ENCODE results near the gene POTEF.
"Not testable (repeated sequence)": the region's sequence is repeated elsewhere in the genome, so short reads cannot be mapped to it uniquely, and the experiment has no call there.

Gene POTEF

DNA sequence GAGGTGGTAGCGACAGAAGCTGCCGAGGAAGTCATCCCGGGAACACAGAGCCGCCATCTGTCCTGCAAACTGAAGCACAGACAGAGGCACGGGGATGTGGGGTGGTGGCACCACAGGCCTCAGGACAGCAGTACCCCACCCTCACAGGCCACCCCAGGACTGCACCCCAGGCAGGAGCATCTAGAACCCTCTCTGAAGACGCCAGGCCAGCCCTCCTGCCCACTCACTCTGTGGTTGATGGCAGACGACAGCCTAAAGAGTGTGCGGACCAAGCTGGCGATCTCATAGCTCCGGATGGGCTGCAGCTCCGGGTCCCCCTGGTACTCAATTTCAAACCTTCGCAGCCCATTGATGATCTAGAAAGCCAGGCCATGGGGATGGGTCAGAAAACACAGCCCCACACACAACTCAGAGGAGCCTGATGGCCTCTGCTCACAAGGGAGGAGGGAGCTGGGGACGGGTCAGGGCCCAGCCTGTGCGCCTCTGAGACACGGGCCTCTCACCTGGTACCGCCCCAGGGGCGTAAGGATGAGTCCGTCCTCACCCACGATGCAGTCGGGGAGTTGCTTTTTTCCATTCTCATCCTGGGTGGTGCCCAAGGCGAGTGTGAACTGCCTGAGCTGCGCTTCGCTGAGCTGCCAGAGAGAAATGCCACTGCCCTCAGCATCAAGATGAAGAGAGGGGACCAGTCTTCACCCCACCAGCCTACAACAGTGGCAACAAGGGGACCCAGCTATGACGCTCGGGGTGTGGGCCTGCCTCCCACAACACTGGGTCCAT, 24.0 kb upstream of the POTEF start:
- no peak for DNase-seq (ENCODE audit: low read depth)

DNA sequence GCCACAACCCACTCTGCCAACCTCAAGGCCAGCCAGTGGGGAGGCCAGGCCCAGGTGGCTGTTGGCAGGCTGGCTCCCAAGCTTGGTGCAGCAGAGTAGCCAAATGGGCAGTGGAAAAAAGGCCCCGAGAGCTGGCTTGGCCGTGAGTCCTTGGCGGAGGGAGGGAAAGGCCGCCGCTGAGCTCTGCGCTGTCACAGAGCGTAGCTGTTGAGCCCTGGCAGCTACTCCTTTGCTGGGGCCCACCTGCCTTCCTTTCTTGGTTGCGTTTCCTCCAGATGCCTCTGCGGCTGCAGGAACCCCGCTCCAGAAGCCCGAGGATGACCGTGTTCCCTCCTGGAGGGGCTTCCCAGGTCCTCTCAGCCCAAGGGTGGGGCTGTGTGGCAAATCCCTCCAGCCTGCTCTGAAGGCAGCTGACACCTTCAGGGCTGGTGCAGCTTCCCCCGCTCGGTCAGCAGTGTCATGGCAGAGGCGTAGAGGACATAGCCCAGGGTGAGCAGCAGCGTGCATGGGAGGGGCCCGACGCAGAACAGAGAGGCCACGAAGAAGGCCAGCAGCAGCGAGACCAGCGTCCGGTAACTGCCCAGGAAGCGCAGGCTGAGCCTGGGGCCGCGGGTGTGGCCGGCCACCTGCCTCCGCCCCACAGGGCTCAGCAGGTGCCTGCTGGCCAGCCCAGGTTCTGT, 23.3 kb upstream of the POTEF start:
- not testable (repeated sequence) for DNase-seq (ENCODE audit: low read depth)

DNA sequence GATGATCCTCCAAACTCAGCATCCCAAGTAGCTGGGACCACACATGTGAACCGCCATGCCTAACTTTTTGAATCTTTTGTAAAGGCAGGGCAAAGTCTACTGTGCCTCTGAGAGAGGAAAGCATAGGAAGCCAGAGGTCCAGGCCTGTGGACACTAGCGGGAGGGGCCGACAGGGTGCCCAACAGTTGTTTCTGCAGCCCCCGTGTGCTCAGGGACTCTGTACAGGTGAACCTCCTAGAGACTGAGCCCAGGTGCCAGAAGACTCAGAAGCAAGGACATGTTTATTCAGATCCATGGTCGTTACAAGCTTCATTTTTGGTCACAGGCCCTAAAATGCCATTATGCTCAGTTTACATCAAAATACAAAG, 22.1 kb upstream of the POTEF start:
- DNase-seq (ENCODE audit: low read depth), result not testable (repeated sequence)

DNA sequence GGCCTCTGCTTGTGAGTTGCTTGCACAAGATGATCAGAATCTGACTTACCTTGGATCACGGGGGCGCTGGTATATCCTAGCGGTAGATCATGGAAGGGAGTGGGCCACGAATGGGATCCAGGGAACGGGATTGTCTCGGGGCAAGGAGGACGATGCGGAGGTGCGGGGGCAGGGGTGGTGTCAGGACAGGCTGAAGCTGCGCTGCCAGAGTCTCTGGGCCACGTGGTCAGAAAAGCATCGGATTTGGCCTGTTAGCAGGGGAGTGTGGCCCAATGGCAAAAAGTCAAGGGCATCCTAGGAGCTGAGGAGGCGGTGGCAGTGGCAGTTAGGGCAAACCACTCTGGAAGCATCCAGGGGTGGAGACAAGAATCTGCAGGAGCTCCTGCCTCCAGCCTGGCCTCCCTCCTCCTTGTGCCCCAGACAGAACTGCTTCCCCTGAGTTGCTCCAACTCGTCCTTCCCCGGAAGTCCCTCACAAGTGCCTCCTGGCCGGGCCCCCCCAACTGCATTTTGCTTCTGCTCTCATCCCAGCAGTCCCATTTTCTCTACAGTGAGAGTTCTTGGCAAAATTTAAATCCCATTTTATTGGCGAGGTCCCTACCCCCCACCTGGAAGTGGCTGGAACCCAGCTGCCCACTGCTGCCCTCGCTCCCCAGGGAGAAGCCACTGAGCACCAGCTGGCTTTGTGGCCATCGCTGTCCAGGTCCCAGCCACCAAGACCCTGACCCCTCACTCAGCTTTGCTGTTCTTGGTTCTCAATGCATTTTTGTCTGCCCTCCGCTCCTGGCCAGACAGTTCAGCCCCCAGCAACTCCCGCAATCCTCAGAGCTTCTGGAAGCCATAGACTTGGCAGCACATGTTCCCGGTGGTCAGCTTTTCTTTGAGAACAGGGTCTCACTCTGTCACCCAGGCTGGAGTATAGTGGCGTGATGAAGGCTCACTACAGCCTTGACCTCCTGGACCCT, 21.4 kb upstream of the POTEF start:
- no peak for DNase-seq (ENCODE audit: low read depth)

DNA sequence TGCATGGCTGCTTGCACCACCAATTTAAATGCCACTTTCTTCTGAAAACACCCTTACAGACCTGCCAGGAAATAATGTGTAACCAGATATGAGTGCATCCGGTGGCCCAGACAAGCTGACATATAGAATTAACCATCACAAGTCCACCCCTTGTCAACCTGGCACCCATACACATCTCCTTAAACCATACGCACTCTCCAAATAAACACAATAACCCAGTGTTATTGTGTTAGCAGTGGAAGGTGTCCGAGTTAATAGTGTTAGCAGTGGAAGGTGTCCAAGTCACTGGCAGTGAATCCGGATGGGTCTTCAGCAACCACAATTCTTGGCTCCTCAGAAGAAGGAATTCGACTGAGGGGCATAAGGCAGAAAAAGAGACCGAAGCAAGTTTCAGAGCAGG, 19.5 kb upstream of the POTEF start:
- not testable (repeated sequence) for DNase-seq (ENCODE audit: low read depth)

DNA sequence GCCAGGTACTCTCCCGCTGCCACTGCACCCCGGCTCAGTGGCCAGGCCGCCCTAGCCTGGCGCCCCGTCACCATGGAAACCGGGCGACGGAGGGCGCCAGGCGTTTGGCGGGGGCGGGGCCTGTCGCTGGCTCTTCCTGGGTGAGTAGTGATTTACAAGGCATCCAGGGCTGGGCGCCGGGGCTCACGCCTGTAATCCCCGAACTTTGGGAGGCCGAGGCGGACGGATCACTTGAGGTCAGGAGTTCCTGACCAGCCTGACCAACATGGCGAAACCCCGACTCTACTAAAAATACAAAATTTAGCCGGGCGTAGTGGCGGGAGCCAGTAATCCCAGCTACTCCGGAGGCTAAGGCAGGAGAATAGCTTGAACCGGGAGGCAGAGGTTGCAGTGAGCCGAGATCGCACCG, 16.0 kb upstream of the POTEF start, which contains the start of gene CCDC74B:
Gene CCDC74B (minus strand): TSS at position 107 of the 409 bp plus-strand sequence. CDS start 116 bp downstream, outside the sequence.
- DNase-seq (ENCODE audit: low read depth), result peak; percentile 35

DNA sequence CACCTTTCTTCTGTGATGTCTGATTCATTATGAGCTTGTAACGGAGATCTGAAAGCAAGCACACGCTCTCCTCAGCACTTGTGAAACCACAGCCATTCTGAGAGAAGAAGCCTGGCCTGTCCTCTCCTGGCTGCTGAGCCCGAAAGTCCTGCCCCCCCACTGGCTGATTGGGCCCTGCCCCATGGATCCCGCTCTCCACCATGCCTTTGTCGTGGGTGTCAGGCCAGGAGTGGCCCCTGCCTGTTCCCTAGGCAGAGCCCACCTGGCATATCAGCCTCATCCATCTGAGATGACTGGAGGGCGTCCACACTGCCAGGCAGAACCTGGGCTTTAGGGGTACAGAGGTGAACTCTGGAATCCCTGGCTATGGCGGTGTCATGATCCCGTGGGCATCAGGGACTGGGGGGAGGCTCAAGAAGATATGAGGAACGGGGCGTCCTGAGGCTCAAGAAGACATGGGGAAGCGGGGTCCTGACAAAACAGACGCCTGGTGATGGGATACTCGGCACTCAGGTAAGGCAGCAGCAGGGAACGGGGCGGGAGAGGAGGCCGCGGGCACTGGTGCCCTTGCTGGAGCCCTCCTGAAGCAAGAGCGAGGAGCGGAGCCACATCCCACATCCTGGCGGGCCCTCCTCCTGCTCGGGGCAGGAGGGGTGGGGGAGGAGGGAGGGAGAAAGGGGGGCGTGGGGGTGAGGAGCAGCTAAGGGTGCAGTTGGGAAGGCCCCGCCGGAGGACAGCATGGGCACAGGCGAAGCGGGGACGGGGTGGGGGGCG, 14.4 kb upstream of the POTEF start:
- not testable (repeated sequence) for DNase-seq (ENCODE audit: low read depth)

DNA sequence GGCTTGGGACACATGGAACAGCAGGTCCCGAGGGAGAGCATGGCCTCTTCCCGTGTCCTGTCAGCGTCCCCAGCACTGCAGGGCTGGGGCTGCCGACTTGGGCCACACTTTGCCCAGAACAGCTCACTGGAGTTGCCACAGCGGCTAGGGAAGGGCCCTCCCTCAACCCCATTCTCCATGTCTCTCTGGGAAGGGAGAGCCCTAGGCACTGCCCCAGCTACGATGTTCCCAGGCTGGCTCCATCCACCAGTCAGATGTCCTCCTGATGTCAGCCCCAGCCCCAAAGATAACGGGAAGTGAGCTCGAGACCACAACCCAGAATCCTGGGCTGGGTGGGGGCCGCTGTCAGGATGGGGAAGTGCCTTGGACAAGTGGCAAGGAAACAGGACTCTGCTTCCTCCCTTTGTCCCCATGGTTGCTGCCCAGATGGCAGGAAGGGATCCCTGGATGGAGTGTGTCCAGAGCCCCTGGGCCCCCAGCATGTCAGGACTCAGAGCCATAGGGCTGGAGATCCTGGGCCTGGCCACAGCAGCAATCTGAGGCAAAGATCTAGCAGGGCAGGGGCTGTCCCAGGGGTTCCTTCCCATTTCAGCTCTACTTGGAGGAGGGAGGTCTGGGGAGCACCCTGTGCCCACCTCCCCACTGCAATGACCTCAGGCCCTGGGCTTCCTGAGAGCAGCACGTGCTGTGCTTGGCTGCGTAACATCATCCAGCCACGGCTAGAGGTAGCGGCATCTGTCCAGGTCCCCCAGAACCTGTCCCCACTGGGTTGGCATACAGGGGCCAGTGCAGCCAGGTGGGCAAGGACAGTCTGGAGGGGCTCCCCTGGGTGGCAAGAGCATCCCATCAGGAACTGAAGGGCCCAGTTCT, 13.6 kb upstream of the POTEF start:
- DNase-seq (ENCODE audit: low read depth), result not testable (repeated sequence)

DNA sequence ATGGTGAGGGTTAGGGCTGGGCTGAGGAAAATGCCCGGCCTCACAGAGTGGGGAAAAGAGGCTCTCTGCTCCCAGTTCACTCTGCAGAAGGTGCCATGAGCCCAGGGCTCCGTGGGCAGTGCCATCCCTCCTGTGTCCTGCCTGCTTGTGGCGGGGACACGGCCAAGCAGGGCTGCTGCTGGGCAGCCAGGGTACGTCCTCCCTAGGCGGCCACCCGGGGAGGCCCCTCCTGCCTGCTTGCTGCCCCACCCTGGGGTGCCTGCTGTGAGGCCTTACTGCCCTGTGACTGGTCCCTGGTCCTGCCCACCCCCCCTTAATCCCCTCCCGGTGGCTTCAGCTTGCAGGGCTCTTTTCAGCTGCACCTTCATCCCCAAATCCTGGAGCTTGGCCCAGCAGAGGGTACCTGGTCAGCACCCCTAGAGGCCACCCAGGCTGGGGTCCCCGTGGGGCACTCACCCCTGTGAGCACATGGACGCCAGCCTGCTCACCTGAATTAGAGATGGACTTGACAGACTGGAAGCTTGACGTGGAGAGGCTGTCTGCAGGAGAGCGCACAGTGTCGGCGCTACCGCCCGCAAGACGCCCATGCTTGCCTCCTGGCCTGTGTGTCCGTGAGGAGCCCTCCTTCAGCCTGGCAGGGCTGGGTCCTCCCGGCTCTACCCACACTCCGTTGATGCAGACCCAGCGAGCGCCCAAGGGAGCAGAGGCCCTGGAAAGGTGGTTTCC, 12.8 kb upstream of the POTEF start:
- DNase-seq (ENCODE audit: low read depth), result not testable (repeated sequence)

DNA sequence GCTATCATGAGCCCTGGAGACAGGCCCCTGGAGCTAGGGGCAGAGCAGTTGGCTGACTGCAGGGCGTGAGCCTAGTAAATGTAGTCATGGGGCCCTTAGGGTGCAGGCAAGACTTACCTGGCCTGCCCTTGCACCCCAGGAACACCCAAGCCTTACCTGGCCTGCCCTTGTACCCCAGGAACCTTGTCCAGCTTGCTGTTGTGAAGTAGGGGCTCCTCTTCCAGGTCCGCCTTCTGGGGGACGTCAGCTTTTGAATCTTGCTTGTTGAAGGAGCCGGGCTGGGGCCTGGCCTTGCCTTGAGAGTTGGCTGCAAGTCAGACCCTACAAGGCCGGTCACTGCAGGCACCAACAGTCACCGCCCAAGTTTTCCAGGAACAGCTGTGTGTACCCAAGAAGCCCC, 12.0 kb upstream of the POTEF start:
- DNase-seq (ENCODE audit: low read depth), result not testable (repeated sequence)

DNA sequence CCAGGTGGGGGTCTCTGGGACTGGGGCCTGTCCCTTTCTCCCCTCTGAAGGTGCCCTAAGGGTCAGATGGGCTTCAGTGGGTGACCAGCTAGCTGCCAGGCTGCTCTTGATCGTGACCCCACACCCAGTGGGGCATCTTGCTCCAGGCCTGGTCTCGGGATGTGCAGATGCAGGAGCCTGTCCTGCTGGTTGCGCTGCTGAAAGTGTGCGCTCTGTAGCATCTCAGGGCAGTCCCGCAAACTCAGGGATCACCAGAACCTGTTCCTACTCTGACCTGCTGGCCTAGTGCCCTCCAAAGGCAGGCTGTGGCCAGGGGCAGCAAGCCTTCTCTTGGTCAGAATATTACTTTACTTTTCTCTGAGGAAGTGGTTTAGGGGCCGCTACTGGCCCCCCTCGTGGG, 11.5 kb upstream of the POTEF start:
- not testable (repeated sequence) for DNase-seq (ENCODE audit: low read depth)

DNA sequence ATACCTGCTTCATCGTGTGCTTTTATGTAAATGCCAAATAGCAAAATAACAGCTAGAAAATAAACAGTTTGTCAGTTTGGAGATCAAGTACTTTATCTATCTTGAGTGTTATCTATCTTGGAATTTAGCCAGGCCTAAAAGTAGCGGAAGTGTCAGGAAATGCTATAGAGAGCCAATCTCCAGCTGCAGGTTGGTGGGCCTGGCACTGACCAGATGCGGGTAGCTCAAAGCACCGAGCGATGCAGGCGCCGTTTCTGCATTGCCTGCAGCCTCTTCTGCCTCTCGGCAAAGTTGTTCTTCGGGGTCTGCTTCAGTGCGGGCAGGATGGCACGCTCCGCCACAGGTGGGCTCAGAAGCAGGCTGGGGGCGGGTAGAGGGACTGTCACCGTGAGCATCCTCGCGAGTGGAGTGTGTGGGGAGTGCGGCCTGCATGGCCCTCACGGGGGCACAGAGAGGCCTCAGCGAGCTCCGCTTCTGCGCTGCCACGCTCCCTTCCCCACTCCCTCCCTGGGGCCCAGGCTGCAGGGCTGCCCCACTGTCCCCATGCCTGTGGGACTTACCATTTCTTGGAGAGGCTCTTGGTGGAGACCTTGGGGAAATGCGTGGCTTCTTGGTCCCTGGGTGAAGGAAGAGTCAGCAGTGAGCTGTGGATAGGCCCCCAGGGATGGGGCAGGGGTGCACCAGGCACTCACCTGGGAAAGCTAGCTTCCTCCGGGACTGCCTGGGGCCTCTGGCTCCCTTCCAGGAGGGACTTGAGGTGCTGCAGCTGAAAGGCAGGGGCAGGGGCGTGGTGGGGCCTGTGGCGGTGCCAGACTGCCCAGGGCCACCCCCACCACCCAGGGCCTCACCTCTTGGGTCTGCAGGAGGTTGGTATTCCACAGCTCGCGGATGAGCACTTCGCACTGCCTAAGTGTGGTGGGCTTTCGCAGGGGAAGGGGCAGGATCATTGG, 10.6 kb upstream of the POTEF start:
- not testable (repeated sequence) for DNase-seq (ENCODE audit: low read depth)

DNA sequence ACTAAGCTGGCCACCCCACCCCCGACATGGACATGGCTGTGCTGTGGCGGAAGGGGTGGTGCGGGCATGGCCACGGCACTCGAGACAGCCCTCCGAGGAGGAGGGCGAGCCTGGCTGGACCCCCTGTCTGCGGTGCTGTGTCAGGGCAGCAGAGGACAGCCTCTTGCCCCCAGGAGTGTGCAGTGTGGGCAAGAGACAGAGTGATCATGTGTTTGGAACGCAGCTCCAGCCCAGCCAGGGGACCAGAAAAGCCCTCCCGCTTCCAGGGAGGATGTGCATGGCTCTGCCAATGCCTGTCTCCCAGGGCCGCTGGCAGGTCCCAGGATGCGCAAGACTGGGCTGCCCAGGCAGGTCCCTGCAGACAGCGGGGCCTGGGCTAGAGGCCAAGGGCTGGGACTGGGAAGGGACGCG, 9.8 kb upstream of the POTEF start:
- not testable (repeated sequence) for DNase-seq (ENCODE audit: low read depth)

DNA sequence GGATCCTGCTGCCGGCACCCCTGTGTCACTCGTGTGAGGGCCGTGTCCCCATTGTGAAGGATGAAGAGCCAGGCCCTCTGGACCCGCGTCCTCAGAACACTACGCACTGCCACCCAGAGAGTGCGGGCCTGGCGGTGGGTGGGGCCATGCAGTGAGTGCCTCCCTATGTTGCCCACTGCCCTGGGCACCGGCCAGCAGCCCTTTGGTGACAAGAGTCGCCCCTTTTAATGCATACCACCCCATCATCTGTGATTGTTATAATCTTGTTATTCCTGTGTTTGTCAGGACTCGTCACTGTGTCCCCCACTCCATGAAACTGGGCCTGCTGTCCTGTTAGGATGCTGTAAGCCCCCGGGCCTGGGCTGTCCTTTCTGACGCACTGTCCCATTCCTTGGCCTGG, 9.3 kb upstream of the POTEF start:
- DNase-seq (ENCODE audit: low read depth), result not testable (repeated sequence)

DNA sequence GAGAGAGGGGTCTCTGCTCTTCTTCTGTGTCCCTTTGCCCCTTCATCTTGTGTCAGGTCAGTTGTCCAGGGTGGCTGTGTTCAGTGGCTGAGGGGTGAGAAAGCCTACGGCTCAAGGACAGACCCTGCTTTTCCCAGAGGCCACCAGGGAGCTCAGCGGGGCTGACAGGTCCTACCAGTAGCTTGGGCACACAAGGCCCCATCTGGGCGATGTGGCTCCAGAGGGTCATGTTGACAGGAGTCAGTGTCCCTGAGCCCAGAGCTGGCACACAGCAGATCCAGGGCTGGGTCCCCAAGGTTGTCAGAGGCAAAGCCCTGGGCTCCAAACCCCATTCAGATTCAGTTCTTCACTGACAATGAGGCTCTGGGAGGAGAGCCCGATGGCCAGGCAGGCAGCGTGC, 8.1 kb upstream of the POTEF start:
- DNase-seq (ENCODE audit: low read depth), result not testable (repeated sequence)

DNA sequence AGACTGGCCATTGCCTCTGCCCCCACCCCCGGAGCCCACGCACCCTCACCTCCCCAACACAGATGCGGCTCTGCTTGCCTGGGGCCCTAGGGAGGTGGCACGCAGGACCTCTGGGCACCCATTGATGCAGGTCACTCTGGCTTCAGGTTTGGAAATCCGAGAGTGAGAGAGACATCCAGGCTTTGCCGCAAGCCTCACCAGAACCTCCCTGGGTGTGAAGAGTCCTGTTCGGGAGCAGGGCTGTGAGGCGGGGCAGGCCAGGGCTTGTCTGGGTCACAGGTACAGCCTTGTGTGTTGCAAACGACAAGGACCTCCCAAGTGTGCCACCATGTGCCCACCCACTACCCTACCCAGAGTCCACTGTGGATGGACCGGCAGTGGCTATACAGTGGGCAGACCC, 7.5 kb upstream of the POTEF start:
- DNase-seq (ENCODE audit: low read depth), result not testable (repeated sequence)

DNA sequence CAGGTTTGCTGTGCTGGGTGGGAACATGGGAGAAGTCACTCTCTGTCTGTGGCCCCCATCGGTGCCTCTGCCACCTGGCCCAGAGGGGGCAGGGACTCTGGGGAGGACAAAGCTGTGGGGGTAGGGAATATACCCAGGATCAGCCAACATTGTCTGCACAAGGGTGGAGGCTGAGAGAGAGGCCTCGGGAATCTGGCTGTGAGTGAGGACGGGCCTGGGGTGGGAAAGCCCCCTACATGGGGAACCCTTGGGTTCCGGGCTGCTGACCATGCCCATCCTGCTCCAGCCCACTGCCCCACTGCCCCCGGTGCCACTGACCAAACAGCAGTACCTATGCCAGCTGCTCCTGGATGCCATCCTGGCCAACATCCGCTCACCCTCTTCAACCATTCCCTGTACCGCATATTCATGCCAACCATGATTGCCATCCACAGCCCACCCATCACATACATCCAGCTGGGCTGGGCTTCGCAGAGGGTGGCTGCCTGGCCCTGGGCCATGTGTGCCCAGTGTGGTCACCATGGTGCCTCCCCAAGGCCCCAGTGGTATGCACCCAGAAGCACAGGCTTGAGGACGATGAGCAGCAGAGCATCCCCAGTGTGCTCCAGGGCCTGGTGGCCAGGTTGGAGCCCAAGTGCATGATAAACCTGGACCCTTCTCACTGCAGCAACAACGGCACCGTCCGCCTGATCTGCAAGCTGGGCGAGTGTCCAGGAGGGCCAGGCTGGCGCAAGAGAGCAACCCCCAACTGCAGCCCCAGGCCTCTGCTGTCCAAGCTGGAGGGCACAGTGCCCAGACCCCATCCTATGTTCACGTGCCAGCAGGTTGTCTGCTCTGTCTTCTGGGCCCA, 6.9 kb upstream of the POTEF start:
- no peak for DNase-seq (ENCODE audit: low read depth)

DNA sequence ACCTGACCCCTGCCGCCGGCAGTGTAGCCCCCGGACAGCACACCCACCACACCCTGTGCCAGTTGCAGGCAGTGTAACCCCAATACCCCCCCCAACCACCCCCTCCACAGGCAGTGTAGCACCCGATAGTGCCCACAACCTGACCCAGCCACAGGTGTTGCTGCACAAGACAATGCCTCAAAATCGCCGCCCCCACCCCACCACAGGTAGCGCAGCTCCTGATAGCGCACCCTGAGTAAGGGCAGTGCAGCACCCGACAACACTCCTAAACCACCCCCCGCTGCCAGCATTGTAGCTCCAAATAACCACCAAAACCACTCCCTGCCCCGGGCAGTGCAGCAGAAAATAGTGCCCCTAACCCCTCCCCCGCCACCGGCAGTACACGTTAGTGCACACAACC, 558 bp downstream of the POTEF start:
- not testable (repeated sequence) for DNase-seq (ENCODE audit: low read depth)

Data from stimulated activated CD4-positive, alpha-beta T cell treated with anti-CD3 and anti-CD28 coated beads, Interleukin-2, amount 100 ng/mL, for 4 hours (primary cell).